Uterus (tissue), 4 donors: ENCODE data around the gene MICAL3. TPM values are rescaled to one million over a fixed set of nuclear protein-coding genes. Genes with fewer than 3 reads are reported as not detected.

Experiments used
- DNase-seq, 2 donors: peaks; one replicate each; pipeline ENCODE4 v3.0.0-alpha.2; 2019 to 2020
- H3K27ac ChIP-seq, 2 donors: fragments of 200-600 bp; sonication (generic); 1 replicate in 1 of 2; 2 replicates in 1 of 2; pipeline ENCODE4 v1.5.1; 2016 to 2018
- H3K27me3 ChIP-seq, 2 donors: fragments of 200-600 bp; sonication (generic); one replicate each; pipeline ENCODE4 v1.5.1; 2018 to 2019; ENCODE audit warnings: control low read depth in 1 of 2
- H3K36me3 ChIP-seq, 2 donors: fragments of 200-600 bp; sonication (generic); one replicate each; pipeline ENCODE4 v1.5.1; 2019; ENCODE audit warnings: control low read depth in 1 of 2
- H3K4me1 ChIP-seq, 2 donors: fragments of 200-600 bp; sonication (generic); one replicate each; pipeline ENCODE4 v1.5.1; 2018 to 2019; ENCODE audit warnings: control low read depth in 1 of 2
- H3K4me3 ChIP-seq, 2 donors: fragments of 200-600 bp; sonication (generic); 1 replicate in 1 of 2; 2 replicates in 1 of 2; pipeline ENCODE4 v1.5.1; 2018 to 2019; ENCODE audit warnings: mild to moderate bottlenecking in 1 of 2
- H3K9me3 ChIP-seq, 2 donors: fragments of 200-600 bp; sonication (generic); one replicate each; pipeline ENCODE4 v1.5.1; 2019; ENCODE audit warnings: control low read depth in 1 of 2
- CTCF ChIP-seq, 4 experiments: fragments of 200-600 bp in 2 of 4; fragments of 450-650 bp in 2 of 4; sonication (generic) in 2 of 4; IDR thresholded peaks; one replicate each; pipeline ENCODE4 v1.5.1; 2016 to 2019; ENCODE audit warnings: antibody characterized with exemption in 4 of 4, mild to moderate bottlenecking in 2 of 4, moderate library complexity in 1 of 4
- POLR2A ChIP-seq, 2 donors: fragments of 450-650 bp; IDR thresholded peaks; one replicate each; pipeline ENCODE4 v1.6.1; 2016; ENCODE audit warnings: antibody characterized with exemption in 2 of 2, mild to moderate bottlenecking in 1 of 2, moderate library complexity in 1 of 2
- intact Hi-C: fragments of 100-400 bp; cut with DNase I; formaldehyde crosslinking; loops from one replicate; pipeline ENCODE4 v1.15.1; 2023; ENCODE audit warnings: low total_unique reads
- total RNA-seq, 4 donors: library from RNA; depleted of rRNA in 3 of 4; stranded (reverse); fragments of >200 nt in 3 of 4; gene quantifications; one replicate each; pipeline versions ENCODE4 v1.1.0 to v1.2.4, GENCODE V29; 2014 to 2023
- donor health status: DM: yes; HTN: yes; CAD: no.

Gene MICAL3
- total RNA-seq, 4 donors from 2014 or later: 13.5 to 167 (median 47.2) TPM

GRCh38 chr22:17818180-17818579 is 206.2 kb downstream of the MICAL3 start:
- H3K36me3 ChIP-seq: no peaks in the 10 kb centered on the region
- H3K4me3 ChIP-seq: no peak overlapping the region
- H3K27me3 ChIP-seq: no peaks in the 10 kb centered on the region
- H3K4me1 ChIP-seq: no peaks in the 10 kb centered on the region
- H3K9me3 ChIP-seq: no peaks in the 10 kb centered on the region
- H3K27ac ChIP-seq: no peak overlapping the region
- DNase-seq: no peak
- TF ChIP-seq POLR2A (IDR thresholded peaks at IDR 0.05) (no peak), CTCF (IDR thresholded peaks at IDR 0.05) (no peak)
- intact Hi-C loops: no loop called here

DNA sequence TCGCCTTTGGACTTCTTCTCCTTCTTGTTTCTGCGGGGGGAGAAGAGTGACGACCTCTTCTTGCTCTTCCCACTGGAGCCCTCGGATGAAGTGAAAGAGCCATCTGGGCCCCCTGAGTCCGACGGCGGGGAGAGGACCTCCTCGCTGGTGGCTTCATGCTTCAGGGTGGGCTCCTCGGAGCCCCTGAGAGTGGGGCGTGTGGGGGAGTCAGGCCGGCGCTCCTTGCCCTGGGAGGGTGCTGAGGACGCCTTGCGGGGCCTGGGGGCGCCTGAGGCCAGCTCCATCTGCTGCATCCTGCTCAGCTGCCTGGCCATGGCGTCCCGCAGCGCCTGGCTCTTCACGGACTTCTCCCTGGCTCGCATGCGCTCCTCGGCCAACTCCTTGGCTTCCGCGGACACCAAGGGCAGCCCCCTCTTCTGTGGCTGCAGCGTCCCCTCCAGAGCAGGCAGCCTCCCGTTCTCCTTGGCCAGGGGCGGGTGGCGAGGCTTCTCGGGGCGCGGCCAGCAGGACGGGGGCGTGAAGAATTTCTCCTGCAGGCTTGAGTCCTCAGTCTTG is 206.8 kb downstream of the MICAL3 start:
- Histone ChIP-seq H3K27ac (no peak overlapping the region), H3K4me1 (no peaks in the 10 kb centered on the region), H3K27me3 (no peaks in the 10 kb centered on the region), H3K36me3 (no peaks in the 10 kb centered on the region), H3K9me3 (no peaks in the 10 kb centered on the region), H3K4me3 (no peak overlapping the region)
- TF ChIP-seq POLR2A (IDR thresholded peaks at IDR 0.05): no peak
- TF ChIP-seq CTCF (IDR thresholded peaks at IDR 0.05): no peak
- DNase-seq: no peak
- intact Hi-C loops: no loop called here

GRCh38 chr22:17817079-17817478 is 207.3 kb downstream of the MICAL3 start:
- intact Hi-C loops: no loop called here
- TF ChIP-seq CTCF (IDR thresholded peaks at IDR 0.05) (no peak), POLR2A (IDR thresholded peaks at IDR 0.05) (no peak)
- H3K27me3 ChIP-seq: no peaks in the 10 kb centered on the region
- H3K36me3 ChIP-seq: no peaks in the 10 kb centered on the region
- no peak overlapping the region for H3K27ac ChIP-seq
- H3K4me3 ChIP-seq: no peak overlapping the region
- H3K9me3 ChIP-seq: no peaks in the 10 kb centered on the region
- DNase-seq: no peak
- H3K4me1 ChIP-seq: no peaks in the 10 kb centered on the region

GRCh38 chr22:17816649-17817048 is 207.7 kb downstream of the MICAL3 start:
- no peak for DNase-seq
- no peak overlapping the region for H3K4me3 ChIP-seq
- H3K36me3 ChIP-seq: no peaks in the 10 kb centered on the region
- H3K9me3 ChIP-seq: no peaks in the 10 kb centered on the region
- no peak overlapping the region for H3K27ac ChIP-seq
- intact Hi-C loops: no loop called here
- TF ChIP-seq CTCF (IDR thresholded peaks at IDR 0.05): no peak
- no peak for TF ChIP-seq POLR2A (IDR thresholded peaks at IDR 0.05)
- no peaks in the 10 kb centered on the region for H3K4me1 ChIP-seq
- no peaks in the 10 kb centered on the region for H3K27me3 ChIP-seq

DNA sequence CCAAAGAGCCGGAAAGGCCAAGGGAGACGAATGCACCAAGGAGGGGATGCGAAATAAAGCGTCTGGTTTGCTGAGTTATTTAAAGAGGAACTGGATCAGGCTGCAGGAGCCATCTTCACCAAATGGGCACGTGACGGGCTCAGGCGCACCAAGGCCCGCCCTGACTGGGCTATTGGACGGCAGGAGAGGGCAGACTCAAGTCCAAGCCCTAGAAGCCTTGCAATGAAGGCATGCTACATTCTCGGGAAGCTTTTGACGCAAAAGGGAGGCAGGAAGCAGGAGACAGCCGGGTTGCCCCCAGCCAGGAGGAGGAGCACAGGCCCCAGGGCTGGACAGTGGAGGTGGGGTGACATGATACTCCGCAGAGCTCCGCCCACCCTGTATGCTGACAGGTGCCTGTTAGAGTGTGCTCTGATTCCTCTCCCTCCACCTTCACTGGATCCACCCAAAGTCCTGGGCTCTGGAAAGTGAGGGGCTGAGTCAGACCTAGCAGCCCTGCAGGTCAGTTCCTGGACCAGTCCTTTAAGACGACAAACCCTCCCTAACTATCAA is 208.6 kb downstream of the MICAL3 start:
- H3K36me3 ChIP-seq: no peaks in the 10 kb centered on the region
- TF ChIP-seq POLR2A (IDR thresholded peaks at IDR 0.05) (no peak), CTCF (IDR thresholded peaks at IDR 0.05) (no peak)
- H3K9me3 ChIP-seq: no peaks in the 10 kb centered on the region
- DNase-seq: no peak
- intact Hi-C loops: no loop called here
- H3K27ac ChIP-seq: no peak overlapping the region
- no peak overlapping the region for H3K4me3 ChIP-seq
- no peaks in the 10 kb centered on the region for H3K4me1 ChIP-seq
- H3K27me3 ChIP-seq: no peaks in the 10 kb centered on the region
